Smooth muscle cell (in vitro differentiated cells): ENCODE data around the gene SAT1. TPM values are rescaled to one million over a fixed set of nuclear protein-coding genes. Genes with fewer than 3 reads are reported as not detected.
A peak's percentile ranks its signal among the peaks of the same experiment; 100 is the strongest.

Experiments
- DNase-seq: peaks from one replicate; lab custom pipeline; 2025; ENCODE audit not compliant: unreplicated experiment; lab: John Stamatoyannopoulos, UW
- H2AFZ ChIP-seq: fragments of 200-600 bp; sonication (generic); 2 replicates; pipeline ENCODE4 v1.6.0; 2016; ENCODE audit warnings: antibody characterized with exemption, low read depth, mild to moderate bottlenecking
- H3F3A ChIP-seq: fragments of 200-600 bp; sonication (generic); 2 replicates; pipeline ENCODE4 v1.6.0; 2017; ENCODE audit warnings: antibody characterized with exemption, low read depth
- H3K27ac ChIP-seq: fragments of 200-600 bp; sonication (generic); 2 replicates; pipeline ENCODE4 v1.5.1; 2016; ENCODE audit warnings: low read depth, mild to moderate bottlenecking
- H3K27me3 ChIP-seq: fragments of 200-600 bp; sonication (generic); 2 replicates; pipeline ENCODE4 v1.6.1; 2016; ENCODE audit warnings: low read depth, mild to moderate bottlenecking
- H3K36me3 ChIP-seq: fragments of 200-600 bp; sonication (generic); 2 replicates; pipeline ENCODE4 v1.5.1; 2016; ENCODE audit warnings: low read depth
- H3K4me1 ChIP-seq: fragments of 200-600 bp; sonication (generic); 2 replicates; pipeline ENCODE4 v1.5.1; 2016; ENCODE audit warnings: low read depth
- H3K4me2 ChIP-seq: fragments of 200-600 bp; sonication (generic); 2 replicates; pipeline ENCODE4 v1.6.0; 2016; ENCODE audit warnings: mild to moderate bottlenecking
- H3K4me3 ChIP-seq: fragments of 200-600 bp; sonication (generic); 2 replicates; pipeline ENCODE4 v1.5.1; 2016; ENCODE audit warnings: mild to moderate bottlenecking
- H3K79me2 ChIP-seq: fragments of 200-600 bp; sonication (generic); 2 replicates; pipeline ENCODE4 v1.6.0; 2016; ENCODE audit warnings: low read depth, mild to moderate bottlenecking
- H3K9ac ChIP-seq: fragments of 200-600 bp; sonication (generic); 2 replicates; pipeline ENCODE4 v1.6.0; 2016; ENCODE audit warnings: low read depth
- H3K9me3 ChIP-seq: fragments of 200-600 bp; sonication (generic); replicated peaks from 2 replicates; pipeline ENCODE4 v1.5.1; 2016; ENCODE audit warnings: low read depth
- H4K20me1 ChIP-seq: fragments of 200-600 bp; sonication (generic); 2 replicates; pipeline ENCODE4 v1.6.0; 2016; ENCODE audit warnings: low read depth
- CTCF ChIP-seq: fragments of 200-600 bp; sonication (generic); IDR thresholded peaks from 2 replicates; pipeline ENCODE4 v1.5.1; 2017; ENCODE audit warnings: borderline replicate concordance, mild to moderate bottlenecking, antibody characterized with exemption; ENCODE audit not compliant: insufficient read depth, poor library complexity, severe bottlenecking
- WGBS: methylation state at CpG from one replicate; pipeline ENCODE4 v1.1.7; 2016; ENCODE audit warnings: low lambda C conversion rate; 5-methylcytosine and 5-hydroxymethylcytosine counted together
- polyA plus RNA-seq: library from polyadenylated mRNA; unstranded; fragments of >200 nt; fragmentation: Nextera tagmentation; extraction: Ambion mirVana; gene quantifications from 2 replicates; pipeline ENCODE4 v1.2.1, GENCODE V29; 2016
- total RNA-seq: library from RNA; depleted of rRNA; stranded (reverse); fragments of >200 nt; gene quantifications from 2 replicates; pipeline ENCODE4 v1.2.3, GENCODE V29; 2014

Gene SAT1
- total and polyA plus RNA-seq, 2 experiments from 2014 or later, result 399 to 777 TPM

GRCh38 chrX:23756165-23756564, 26.8 kb upstream of the SAT1 start:
- H3K36me3 ChIP-seq, result no peaks in the 10 kb centered on the region
- H3K4me3 ChIP-seq, result no peak overlapping the region
- TF ChIP-seq CTCF, result peak; percentile 67
- H3K9me3 ChIP-seq, result no peaks in the 10 kb centered on the region
- H3K27me3 ChIP-seq, result no peaks in the 10 kb centered on the region
- H3K4me1 ChIP-seq, result no peaks in the 10 kb centered on the region
- no peaks in the 10 kb centered on the region for H3F3A ChIP-seq
- WGBS, result 6% methylated on average over 4 of the region's 4 CpGs
- H2AFZ ChIP-seq, result no peak overlapping the region
- H3K79me2 ChIP-seq, result no peaks in the 10 kb centered on the region
- H3K9ac ChIP-seq, result no peak overlapping the region
- peak overlapping the region; percentile 30 for H3K4me2 ChIP-seq
- no peaks in the 10 kb centered on the region for H4K20me1 ChIP-seq
- H3K27ac ChIP-seq, result no peak overlapping the region
- DNase-seq, result peak; percentile 1

GRCh38 chrX:23759821-23760220, 23.2 kb upstream of the SAT1 start:
- WGBS, result 90% methylated on average over 2 of the region's 2 CpGs

GRCh38 chrX:23764188-23764984, 18.6 kb upstream of the SAT1 start:
- Histone ChIP-seq H3K4me2 (no peak overlapping the region), H2AFZ (no peak overlapping the region), H3K36me3 (no peaks in the 10 kb centered on the region), H3K27me3 (no peaks in the 10 kb centered on the region), H3K27ac (no peak overlapping the region), H3K4me3 (no peak overlapping the region), H3K79me2 (no peaks in the 10 kb centered on the region), H3F3A (no peaks in the 10 kb centered on the region), H4K20me1 (no peaks in the 10 kb centered on the region), H3K9me3 (no peaks in the 10 kb centered on the region), H3K9ac (no peak overlapping the region), H3K4me1 (no peaks in the 10 kb centered on the region)
- no peak for TF ChIP-seq CTCF
- 88% methylated on average over 4 of the region's 4 CpGs for WGBS
- DNase-seq, result no peak

More at GRCh38 chrX:23759821-23760220, 23.2 kb upstream of the SAT1 start:
- no peak overlapping the region for H3K9ac ChIP-seq
- TF ChIP-seq CTCF, result no peak
- H2AFZ ChIP-seq, result no peak overlapping the region
- no peaks in the 10 kb centered on the region for H3F3A ChIP-seq
- H3K4me3 ChIP-seq, result no peak overlapping the region
- H3K79me2 ChIP-seq, result no peaks in the 10 kb centered on the region
- H3K9me3 ChIP-seq, result no peaks in the 10 kb centered on the region
- no peak for DNase-seq
- H4K20me1 ChIP-seq, result no peaks in the 10 kb centered on the region
- H3K36me3 ChIP-seq, result no peaks in the 10 kb centered on the region
- no peak overlapping the region for H3K27ac ChIP-seq
- no peaks in the 10 kb centered on the region for H3K27me3 ChIP-seq
- H3K4me2 ChIP-seq, result no peak overlapping the region
- no peaks in the 10 kb centered on the region for H3K4me1 ChIP-seq

GRCh38 chrX:23765449-23765848, 17.5 kb upstream of the SAT1 start:
- Histone ChIP-seq H3K4me3 (no peak overlapping the region), H3K9ac (no peak overlapping the region), H3K27ac (no peak overlapping the region), H3K4me1 (no peaks in the 10 kb centered on the region), H4K20me1 (no peaks in the 10 kb centered on the region), H3K27me3 (no peaks in the 10 kb centered on the region), H2AFZ (no peak overlapping the region), H3K36me3 (no peaks in the 10 kb centered on the region), H3K79me2 (no peaks in the 10 kb centered on the region), H3K9me3 (no peaks in the 10 kb centered on the region), H3F3A (no peaks in the 10 kb centered on the region), H3K4me2 (no peak overlapping the region)
- no peak for DNase-seq
- WGBS, result 73% methylated on average over 5 of the region's 5 CpGs
- no peak for TF ChIP-seq CTCF
